NB4 (cell line): ENCODE data around the gene PFKFB3.

ENCODE experiments used
- CTCF ChIP-seq: IDR thresholded peaks from one replicate; pipeline ENCODE4 v1.5.1; 2012; ENCODE audit warnings: low read depth, low read length
- MAX ChIP-seq: IDR thresholded peaks from 2 replicates; pipeline ENCODE4 v1.6.1; 2011; ENCODE audit warnings: low read depth, low read length
- POLR2A ChIP-seq: IDR thresholded peaks from 2 replicates; pipeline ENCODE4 v1.6.1; 2011; ENCODE audit warnings: mild to moderate bottlenecking; ENCODE audit not compliant: insufficient read length; ENCODE audit errors: extremely low read depth

GRCh38 chr10:6237199-6237530 is 34.4 kb downstream of the PFKFB3 start:
- TF ChIP-seq CTCF: no peak
- no peak for TF ChIP-seq POLR2A
- no peak for TF ChIP-seq MAX
